Heart left ventricle (tissue), 16 donors: Measurements from ENCODE around the gene MILR1. TPM values are rescaled to one million over a fixed set of nuclear protein-coding genes. Genes with fewer than 3 reads are reported as not detected.
A peak's percentile ranks its signal among the peaks of the same experiment; 100 is the strongest.
"Not testable (repeated sequence)": the region's sequence is repeated elsewhere in the genome, so short reads cannot be mapped to it uniquely, and the experiment has no call there.

Experiments used
- ATAC-seq, 4 donors: fragments of 200-7000 bp; cut with Tn5 transposase; one replicate each; pipeline ENCODE4 v1.9.1; 2020 to 2022; ENCODE audit warnings: moderate library complexity in 4 of 4, mild to moderate bottlenecking in 3 of 4, moderate number of reproducible peaks in 1 of 4
- DNase-seq, 5 donors: peaks; one replicate each; pipeline ENCODE4 v3.0.0-alpha.2; 2020
- H3K27ac ChIP-seq, 12 donors: fragments of 200-600 bp; sonication (generic) in 4 of 12; one replicate each; pipeline versions ENCODE4 v1.5.0 to v1.8.0; 2016 to 2022; ENCODE audit warnings: mild to moderate bottlenecking in 2 of 12
- H3K27me3 ChIP-seq, 9 donors: fragments of 200-600 bp; sonication (generic) in 2 of 9; one replicate each; pipeline versions ENCODE4 v1.5.1 to v1.8.0; 2016 to 2022; ENCODE audit warnings: mild to moderate bottlenecking in 3 of 9
- H3K36me3 ChIP-seq, 9 donors: fragments of 200-600 bp; sonication (generic) in 2 of 9; one replicate each; pipeline versions ENCODE4 v1.5.0 to v1.8.0; 2018 to 2022; ENCODE audit warnings: mild to moderate bottlenecking in 2 of 9
- H3K4me1 ChIP-seq, 12 donors: fragments of 200-600 bp; sonication (generic) in 4 of 12; one replicate each; pipeline versions ENCODE4 v1.5.0 to v1.8.0; 2016 to 2022; ENCODE audit warnings: mild to moderate bottlenecking in 3 of 12
- H3K4me3 ChIP-seq, 12 donors: fragments of 200-600 bp; sonication (generic) in 4 of 12; one replicate each; pipeline versions ENCODE4 v1.5.0 to v1.8.0; 2017 to 2022; ENCODE audit warnings: mild to moderate bottlenecking in 9 of 12, moderate library complexity in 4 of 12
- H3K9me3 ChIP-seq, 12 donors: fragments of 200-600 bp; sonication (generic) in 4 of 12; one replicate each; pipeline versions ENCODE4 v1.5.0 to v1.8.0; 2016 to 2022; ENCODE audit warnings: mild to moderate bottlenecking in 1 of 12
- CTCF ChIP-seq, 12 donors: fragments of 200-600 bp; sonication (generic) in 4 of 12; IDR thresholded peaks; one replicate each; pipeline versions ENCODE4 v1.5.0 to v1.8.0; 2018 to 2022; ENCODE audit warnings: antibody characterized with exemption in 12 of 12, mild to moderate bottlenecking in 5 of 12
- POLR2A ChIP-seq, 2 donors: fragments of 450-650 bp; IDR thresholded peaks; one replicate each; pipeline ENCODE4 v1.6.1; 2017; ENCODE audit warnings: antibody characterized with exemption in 2 of 2, mild to moderate bottlenecking in 2 of 2, moderate library complexity in 2 of 2
- WGBS, 4 donors: extraction: QIAGEN DNeasy Blood & Tissue Kit in 2 of 4; methylation state at CpG; one replicate each; pipeline versions ENCODE4 v1.1.5 to v1.1.7; 2013 to 2018; 5-methylcytosine and 5-hydroxymethylcytosine counted together
- intact Hi-C, 10 donors: fragments of 100-400 bp; cut with DNase I; formaldehyde crosslinking; loops; one replicate each; pipeline versions ENCODE4 v1.11.1 to v1.14.2; 2022
- polyA plus RNA-seq, 2 donors: library from polyadenylated mRNA; stranded (reverse); fragments of 200-250 nt; gene quantifications; one replicate each; pipeline ENCODE4 v1.2.3, GENCODE V29; 2013
- total RNA-seq, 9 donors: library from RNA; depleted of rRNA in 2 of 9; stranded (reverse); fragments of >200 nt in 2 of 9; fragmentation: NEBNext Ultra II Directional in 3 of 9; extraction: Animal tissue kit (Norgen Biotek cat#: 25700) in 3 of 9; gene quantifications; one replicate each; pipeline versions ENCODE4 v1.1.0 to v1.2.4, GENCODE V29; 2016 to 2023
- donor health status: ischemic (EF 13 %, LVEDD 7.1; RV severe dilation, severe dysfunction).
- donor health status: healthy with polysubstance abuse.
- donor health status: DM: no; HTN: yes; CAD: no.
- donor health status: DM: no; HTN: no; CAD: no.
- donor health status: ischemic (EF 25% LVEDD 6.9; RV normal size, moderate dysfunction).
- donor health status: ischemic (EF 25% LVEDD 5.7; RV mildly dilated, moderate dysfunction).
- donor health status: healthy.
- donor health status: DM: yes; HTN: yes; CAD: no.
- donor health status: ischemic (EF 35%, LVEDD 5.7; RV mildly dilated, moderate dysfunction).
- donor health status: nonischemic (EF 11% LVEDD 7.7; RV severe dilation, severe dysfunction).
- donor health status: DM: yes; HTN: yes; CAD: no.
- donor health status: PGD.
- donor health status: ischemic (EF 29% LVEDD 5.4; RV normal size, mild dysfunction).
- donor health status: nonischemic (EF 23%, LVEDD 6.1; RV moderate dilation, normal function).

The MILR1 gene
- total and polyA plus RNA-seq, 11 donors, result 0.95 to 23.0 (median 2.1) TPM

- DNase-seq (no peak), ATAC-seq (peak in 1 of 4 donors; percentile 55)
- intact Hi-C loops, result no loop called here
- Histone ChIP-seq H3K4me1 (peaks cover 0 to 44% (median 0%) of the 10 kb centered on the region in 12 donors), H3K27me3 (no peaks in the 10 kb centered on the region), H3K9me3 (no peaks in the 10 kb centered on the region), H3K27ac (peak overlapping the region in 1 of 12 donors; percentile 67), H3K36me3 (peaks cover 0 to 52% (median 0%) of the 10 kb centered on the region in 9 donors), H3K4me3 (no peak overlapping the region)
- 75 to 76% (median 75%) methylated on average over 8 of the region's 8 CpGs for WGBS, 4 donors
- TF ChIP-seq POLR2A (IDR thresholded peaks at IDR 0.05) (no peak), CTCF (IDR thresholded peaks at IDR 0.05) (no peak)
Observed at GRCh38 chr17:64455993-64456885, 7.3 kb downstream of the MILR1 start.

- no peaks in the 10 kb centered on the region for H3K9me3 ChIP-seq
- H3K4me1 ChIP-seq, result peaks cover 0 to 41% (median 0%) of the 10 kb centered on the region in 12 donors
- no peak for ATAC-seq
- peaks cover 0 to 59% (median 0%) of the 10 kb centered on the region in 9 donors for H3K36me3 ChIP-seq
- intact Hi-C loops, result no loop called here
- H3K27ac ChIP-seq, result no peak overlapping the region
- no peak overlapping the region for H3K4me3 ChIP-seq
- no peak for DNase-seq
- TF ChIP-seq CTCF (IDR thresholded peaks at IDR 0.05), result no peak
- no peak for TF ChIP-seq POLR2A (IDR thresholded peaks at IDR 0.05)
- 67 to 79% (median 71%) methylated on average over 7 of the region's 7 CpGs for WGBS, 4 donors
- H3K27me3 ChIP-seq, result no peaks in the 10 kb centered on the region
Observed at GRCh38 chr17:64457156-64457555, 8.2 kb downstream of the MILR1 start.

GRCh38 chr17:64458756-64459155 is 9.8 kb downstream of the MILR1 start:
- no peaks in the 10 kb centered on the region for H3K9me3 ChIP-seq
- H3K27me3 ChIP-seq, result no peaks in the 10 kb centered on the region
- WGBS, 4 donors, result 83 to 92% (median 89%) methylated on average over 4 to 8 of the region's 8 CpGs
- intact Hi-C loops, result no loop called here
- ATAC-seq (peak in 1 of 4 donors; percentile 44), DNase-seq (no peak)
- peaks cover 0 to 35% (median 0%) of the 10 kb centered on the region in 12 donors for H3K4me1 ChIP-seq
- H3K27ac ChIP-seq, result no peak overlapping the region
- TF ChIP-seq CTCF (IDR thresholded peaks at IDR 0.05) (no peak), POLR2A (IDR thresholded peaks at IDR 0.05) (no peak)
- no peak overlapping the region for H3K4me3 ChIP-seq
- H3K36me3 ChIP-seq, result peaks cover 0 to 44% (median 0%) of the 10 kb centered on the region in 9 donors

DNA sequence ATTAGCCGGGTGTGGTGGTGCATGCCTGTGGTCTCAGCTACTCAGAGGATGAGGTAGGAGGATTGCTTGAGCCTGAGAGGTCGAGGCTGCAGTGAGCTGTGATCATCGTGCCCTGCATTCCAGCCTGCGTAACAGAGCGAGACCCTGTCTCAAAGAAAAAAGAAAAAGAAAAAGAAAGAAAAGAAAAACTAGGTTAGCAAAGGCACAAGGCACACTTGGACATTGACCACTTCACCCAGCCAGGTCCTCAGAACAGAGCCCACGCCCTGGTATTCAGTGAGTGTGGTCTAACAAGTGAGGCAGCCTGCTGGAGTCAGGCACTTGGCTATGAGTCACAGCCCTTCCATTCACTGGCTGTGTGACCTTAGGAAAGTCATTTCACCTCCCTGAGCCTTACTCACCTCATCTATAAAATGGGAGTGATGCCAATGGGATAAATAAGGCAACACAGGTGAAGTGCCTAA is 10.4 kb downstream of the MILR1 start:
- DNase-seq (no peak), ATAC-seq (no peak)
- Histone ChIP-seq H3K27me3 (no peaks in the 10 kb centered on the region), H3K4me3 (no peak overlapping the region), H3K9me3 (no peaks in the 10 kb centered on the region), H3K36me3 (peaks cover 0 to 38% (median 0%) of the 10 kb centered on the region in 9 donors), H3K4me1 (peaks cover 0 to 35% (median 0%) of the 10 kb centered on the region in 12 donors), H3K27ac (no peak overlapping the region)
- WGBS, 4 donors, result 94 to 96% (median 94%) methylated on average over 6 of the region's 6 CpGs
- intact Hi-C loops, result no loop called here
- no peak for TF ChIP-seq POLR2A (IDR thresholded peaks at IDR 0.05)
- no peak for TF ChIP-seq CTCF (IDR thresholded peaks at IDR 0.05)

DNA sequence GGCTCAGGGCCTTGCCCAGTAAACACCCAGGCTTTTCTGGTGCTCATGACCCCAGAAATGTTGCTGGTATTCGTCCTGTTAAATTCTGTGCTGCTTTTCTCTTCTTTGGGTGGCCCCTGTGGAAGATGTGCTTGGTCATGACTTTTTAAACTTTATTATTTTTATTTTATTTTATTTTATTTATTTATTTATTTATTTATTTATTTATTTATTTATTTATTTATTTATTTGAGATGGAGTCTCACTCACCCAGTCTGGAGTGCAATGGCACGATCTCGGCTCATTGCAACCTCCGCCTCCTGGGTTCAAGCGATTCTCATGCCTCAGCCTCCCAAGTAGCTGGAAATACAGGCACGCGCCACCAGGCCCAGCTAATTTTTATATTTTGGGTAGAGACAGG is 10.9 kb downstream of the MILR1 start:
- H3K36me3 ChIP-seq, result peaks cover 0 to 36% (median 0%) of the 10 kb centered on the region in 9 donors

More for the DNA sequence above, 10.9 kb downstream of the MILR1 start:
- WGBS, 4 donors, result 95 to 99% (median 97%) methylated on average over 7 of the region's 7 CpGs
- intact Hi-C loops, H3K27ac ChIP-seq, DNase-seq, ATAC-seq, H3K4me3 ChIP-seq, H3K9me3 ChIP-seq, H3K27me3 ChIP-seq: not testable (repeated sequence)
- H3K4me1 ChIP-seq, result peaks cover 0 to 31% (median 0%) of the 10 kb centered on the region in 12 donors
